Body of pancreas (tissue), 4 donors: ENCODE measurements around the gene SLC37A1.
A peak's percentile ranks its signal among the peaks of the same experiment; 100 is the strongest.

Source experiments
- POLR2A ChIP-seq, 3 donors: fragments of 450-650 bp; IDR thresholded peaks; one replicate each; pipeline ENCODE4 v1.6.1; 2016; ENCODE audit warnings: antibody characterized with exemption in 3 of 3, mild to moderate bottlenecking in 2 of 3
- TF ChIP-seq, protein P1 (sequence below), 7 experiments: fragments of 450-650 bp in 4 of 7; fragments of 200-600 bp in 3 of 7; sonication (generic) in 3 of 7; IDR thresholded peaks; one replicate each; pipeline ENCODE4 v1.5.1; 2016 to 2019; ENCODE audit warnings: antibody characterized with exemption in 7 of 7

DNA sequence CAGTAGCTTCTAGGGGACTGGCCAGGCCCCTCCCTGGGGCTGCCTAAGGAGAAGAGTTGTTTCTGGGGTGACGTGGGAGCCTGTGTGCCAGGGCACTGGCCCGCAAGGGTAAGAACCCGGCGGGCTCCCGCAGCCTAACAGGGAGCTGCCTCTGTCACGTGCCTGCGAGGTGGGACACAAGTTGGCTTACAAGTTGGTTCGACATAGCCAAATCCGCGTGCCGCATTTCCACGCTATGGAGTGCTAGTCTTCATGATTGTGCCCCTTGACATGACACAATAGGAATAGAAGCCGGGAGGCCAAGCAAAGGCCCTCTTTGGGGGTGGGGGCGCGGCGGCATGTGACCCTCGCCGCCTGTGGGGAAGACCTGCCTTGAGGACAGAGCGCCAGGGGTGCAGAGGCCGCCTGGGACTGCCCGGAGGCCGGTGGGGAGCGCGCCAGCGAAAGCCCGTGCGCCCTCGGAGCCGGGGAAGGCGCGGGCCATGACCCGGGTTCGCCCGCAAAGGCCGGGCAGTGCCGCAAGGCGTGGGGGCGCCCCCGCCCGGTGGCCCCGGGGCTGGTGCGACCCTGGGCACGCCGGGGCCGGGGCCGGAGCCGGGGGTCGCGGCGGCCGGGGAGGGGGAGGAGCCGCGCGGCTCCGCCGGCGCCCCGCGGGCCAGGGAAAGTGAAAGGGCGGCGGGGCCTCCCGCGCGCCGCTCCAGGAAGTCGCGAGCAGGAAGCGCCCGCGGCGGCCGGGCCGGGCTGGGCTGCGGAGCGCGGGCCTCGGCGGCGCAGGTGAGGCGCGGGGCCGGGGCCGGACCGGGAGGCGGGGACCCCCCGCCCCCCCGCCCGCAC is at the start of gene SLC37A1:
- no peak for TF ChIP-seq POLR2A (IDR thresholded peaks at IDR 0.05)
- TF ChIP-seq, protein P1, sequence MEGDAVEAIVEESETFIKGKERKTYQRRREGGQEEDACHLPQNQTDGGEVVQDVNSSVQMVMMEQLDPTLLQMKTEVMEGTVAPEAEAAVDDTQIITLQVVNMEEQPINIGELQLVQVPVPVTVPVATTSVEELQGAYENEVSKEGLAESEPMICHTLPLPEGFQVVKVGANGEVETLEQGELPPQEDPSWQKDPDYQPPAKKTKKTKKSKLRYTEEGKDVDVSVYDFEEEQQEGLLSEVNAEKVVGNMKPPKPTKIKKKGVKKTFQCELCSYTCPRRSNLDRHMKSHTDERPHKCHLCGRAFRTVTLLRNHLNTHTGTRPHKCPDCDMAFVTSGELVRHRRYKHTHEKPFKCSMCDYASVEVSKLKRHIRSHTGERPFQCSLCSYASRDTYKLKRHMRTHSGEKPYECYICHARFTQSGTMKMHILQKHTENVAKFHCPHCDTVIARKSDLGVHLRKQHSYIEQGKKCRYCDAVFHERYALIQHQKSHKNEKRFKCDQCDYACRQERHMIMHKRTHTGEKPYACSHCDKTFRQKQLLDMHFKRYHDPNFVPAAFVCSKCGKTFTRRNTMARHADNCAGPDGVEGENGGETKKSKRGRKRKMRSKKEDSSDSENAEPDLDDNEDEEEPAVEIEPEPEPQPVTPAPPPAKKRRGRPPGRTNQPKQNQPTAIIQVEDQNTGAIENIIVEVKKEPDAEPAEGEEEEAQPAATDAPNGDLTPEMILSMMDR (IDR thresholded peaks at IDR 0.05) = peak in 2 of 7 experiments; percentile 12 to 26
